Uterus (tissue), 2 donors: ENCODE data around the gene RNF130.

Source experiments
- POLR2A ChIP-seq, 2 donors: fragments of 450-650 bp; IDR thresholded peaks; one replicate each; pipeline ENCODE4 v1.6.1; 2016; ENCODE audit warnings: antibody characterized with exemption in 2 of 2, mild to moderate bottlenecking in 1 of 2, moderate library complexity in 1 of 2
- TF ChIP-seq, protein P1 (sequence below), 4 experiments: fragments of 200-600 bp in 2 of 4; fragments of 450-650 bp in 2 of 4; sonication (generic) in 2 of 4; IDR thresholded peaks; one replicate each; pipeline ENCODE4 v1.5.1; 2016 to 2019; ENCODE audit warnings: antibody characterized with exemption in 4 of 4, mild to moderate bottlenecking in 2 of 4, moderate library complexity in 1 of 4

- TF ChIP-seq, protein P1, sequence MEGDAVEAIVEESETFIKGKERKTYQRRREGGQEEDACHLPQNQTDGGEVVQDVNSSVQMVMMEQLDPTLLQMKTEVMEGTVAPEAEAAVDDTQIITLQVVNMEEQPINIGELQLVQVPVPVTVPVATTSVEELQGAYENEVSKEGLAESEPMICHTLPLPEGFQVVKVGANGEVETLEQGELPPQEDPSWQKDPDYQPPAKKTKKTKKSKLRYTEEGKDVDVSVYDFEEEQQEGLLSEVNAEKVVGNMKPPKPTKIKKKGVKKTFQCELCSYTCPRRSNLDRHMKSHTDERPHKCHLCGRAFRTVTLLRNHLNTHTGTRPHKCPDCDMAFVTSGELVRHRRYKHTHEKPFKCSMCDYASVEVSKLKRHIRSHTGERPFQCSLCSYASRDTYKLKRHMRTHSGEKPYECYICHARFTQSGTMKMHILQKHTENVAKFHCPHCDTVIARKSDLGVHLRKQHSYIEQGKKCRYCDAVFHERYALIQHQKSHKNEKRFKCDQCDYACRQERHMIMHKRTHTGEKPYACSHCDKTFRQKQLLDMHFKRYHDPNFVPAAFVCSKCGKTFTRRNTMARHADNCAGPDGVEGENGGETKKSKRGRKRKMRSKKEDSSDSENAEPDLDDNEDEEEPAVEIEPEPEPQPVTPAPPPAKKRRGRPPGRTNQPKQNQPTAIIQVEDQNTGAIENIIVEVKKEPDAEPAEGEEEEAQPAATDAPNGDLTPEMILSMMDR (IDR thresholded peaks at IDR 0.05): no peak
- TF ChIP-seq POLR2A (IDR thresholded peaks at IDR 0.05): no peak
These were observed 17.3 kb downstream of the RNF130 start for GRCh38 chr5:180054226-180054625.
